ENCODE results near the gene PIK3R5. TPM values are rescaled to one million over a fixed set of nuclear protein-coding genes. Genes with fewer than 3 reads are reported as not detected.
"Not testable (repeated sequence)": the region's sequence is repeated elsewhere in the genome, so short reads cannot be mapped to it uniquely, and the experiment has no call there.

PIK3R5 gene, protein sequence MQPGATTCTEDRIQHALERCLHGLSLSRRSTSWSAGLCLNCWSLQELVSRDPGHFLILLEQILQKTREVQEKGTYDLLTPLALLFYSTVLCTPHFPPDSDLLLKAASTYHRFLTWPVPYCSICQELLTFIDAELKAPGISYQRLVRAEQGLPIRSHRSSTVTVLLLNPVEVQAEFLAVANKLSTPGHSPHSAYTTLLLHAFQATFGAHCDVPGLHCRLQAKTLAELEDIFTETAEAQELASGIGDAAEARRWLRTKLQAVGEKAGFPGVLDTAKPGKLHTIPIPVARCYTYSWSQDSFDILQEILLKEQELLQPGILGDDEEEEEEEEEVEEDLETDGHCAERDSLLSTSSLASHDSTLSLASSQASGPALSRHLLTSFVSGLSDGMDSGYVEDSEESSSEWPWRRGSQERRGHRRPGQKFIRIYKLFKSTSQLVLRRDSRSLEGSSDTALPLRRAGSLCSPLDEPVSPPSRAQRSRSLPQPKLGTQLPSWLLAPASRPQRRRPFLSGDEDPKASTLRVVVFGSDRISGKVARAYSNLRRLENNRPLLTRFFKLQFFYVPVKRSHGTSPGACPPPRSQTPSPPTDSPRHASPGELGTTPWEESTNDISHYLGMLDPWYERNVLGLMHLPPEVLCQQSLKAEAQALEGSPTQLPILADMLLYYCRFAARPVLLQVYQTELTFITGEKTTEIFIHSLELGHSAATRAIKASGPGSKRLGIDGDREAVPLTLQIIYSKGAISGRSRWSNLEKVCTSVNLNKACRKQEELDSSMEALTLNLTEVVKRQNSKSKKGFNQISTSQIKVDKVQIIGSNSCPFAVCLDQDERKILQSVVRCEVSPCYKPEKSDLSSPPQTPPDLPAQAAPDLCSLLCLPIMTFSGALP
- polyA plus RNA-seq (ENCODE audit: insufficient read length) = 1.3 TPM

- no peak for DNase-seq (ENCODE audit: low read depth)
These were observed at the start of gene PIK3R5 for GRCh38 chr17:8965394-8966168. TSS of gene PIK3R5 (minus strand) at chr17:8965707. CDS start at chr17:8911494, 54,213 bp downstream.

DNA sequence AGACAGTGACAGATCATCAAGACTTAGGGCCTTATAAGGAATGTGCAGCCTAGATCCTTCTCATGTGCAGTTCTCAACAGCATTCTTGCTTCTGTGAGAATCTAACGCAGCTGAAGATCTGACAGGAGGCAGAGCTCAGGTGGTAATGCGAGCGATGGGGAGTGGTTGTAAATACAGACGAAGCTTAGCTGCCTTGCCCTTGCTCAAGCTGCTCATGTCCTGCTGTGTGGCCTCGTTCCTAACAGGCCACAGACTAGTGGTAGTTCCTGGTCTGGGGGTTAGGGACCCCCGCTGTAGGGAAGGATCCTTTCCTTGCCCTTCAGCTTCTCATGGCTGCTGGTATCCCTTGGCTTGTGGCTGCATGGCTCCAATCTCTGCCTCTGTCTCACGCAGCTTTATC, 45.5 kb upstream of the PIK3R5 start:
- no peak for DNase-seq (ENCODE audit: low read depth)

DNA sequence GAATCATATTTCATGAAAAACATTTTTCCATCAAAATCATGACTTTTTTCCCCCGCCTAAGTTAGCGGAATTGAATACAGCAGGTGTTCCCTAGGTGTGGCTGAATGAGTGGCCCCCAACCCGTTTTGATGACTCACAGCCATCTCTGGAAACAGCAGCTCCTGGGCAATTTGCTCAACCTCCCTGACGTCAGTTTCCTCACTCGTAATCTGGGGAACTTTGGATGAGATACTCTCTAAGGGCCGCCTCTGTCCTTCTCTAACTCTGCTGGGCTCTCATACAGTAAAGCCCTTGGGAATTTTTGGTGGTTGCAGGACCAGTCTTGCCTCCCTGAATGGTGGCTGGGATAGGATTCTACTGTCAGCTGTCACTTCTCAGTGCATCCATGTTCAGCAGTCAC, 44.2 kb upstream of the PIK3R5 start:
- no peak for DNase-seq (ENCODE audit: low read depth)

- DNase-seq (ENCODE audit: low read depth) = no peak
These were observed 43.6 kb upstream of the PIK3R5 start for GRCh38 chr17:9009096-9009495.

- no peak for DNase-seq (ENCODE audit: low read depth)
These were observed 41.7 kb upstream of the PIK3R5 start for GRCh38 chr17:9007052-9007714.

- no peak for DNase-seq (ENCODE audit: low read depth)
These were observed 40.8 kb upstream of the PIK3R5 start for GRCh38 chr17:9006175-9006767.

DNA sequence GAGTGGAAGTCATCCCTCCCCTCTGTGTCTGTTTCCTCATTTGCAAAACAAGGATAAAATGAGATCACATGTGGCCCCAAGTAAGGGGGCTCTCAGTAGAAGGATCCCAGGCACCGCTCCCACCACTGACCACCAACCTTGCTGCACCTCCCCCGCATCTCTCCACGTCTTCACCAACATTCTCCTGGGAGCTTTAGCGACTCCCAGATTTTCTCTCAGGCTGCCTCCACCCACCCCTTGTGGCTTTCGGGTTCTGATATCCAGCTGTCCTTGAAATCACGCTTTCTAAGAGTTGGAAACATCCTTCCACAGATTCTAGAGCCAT, 39.4 kb upstream of the PIK3R5 start:
- DNase-seq (ENCODE audit: low read depth) = no peak

DNA sequence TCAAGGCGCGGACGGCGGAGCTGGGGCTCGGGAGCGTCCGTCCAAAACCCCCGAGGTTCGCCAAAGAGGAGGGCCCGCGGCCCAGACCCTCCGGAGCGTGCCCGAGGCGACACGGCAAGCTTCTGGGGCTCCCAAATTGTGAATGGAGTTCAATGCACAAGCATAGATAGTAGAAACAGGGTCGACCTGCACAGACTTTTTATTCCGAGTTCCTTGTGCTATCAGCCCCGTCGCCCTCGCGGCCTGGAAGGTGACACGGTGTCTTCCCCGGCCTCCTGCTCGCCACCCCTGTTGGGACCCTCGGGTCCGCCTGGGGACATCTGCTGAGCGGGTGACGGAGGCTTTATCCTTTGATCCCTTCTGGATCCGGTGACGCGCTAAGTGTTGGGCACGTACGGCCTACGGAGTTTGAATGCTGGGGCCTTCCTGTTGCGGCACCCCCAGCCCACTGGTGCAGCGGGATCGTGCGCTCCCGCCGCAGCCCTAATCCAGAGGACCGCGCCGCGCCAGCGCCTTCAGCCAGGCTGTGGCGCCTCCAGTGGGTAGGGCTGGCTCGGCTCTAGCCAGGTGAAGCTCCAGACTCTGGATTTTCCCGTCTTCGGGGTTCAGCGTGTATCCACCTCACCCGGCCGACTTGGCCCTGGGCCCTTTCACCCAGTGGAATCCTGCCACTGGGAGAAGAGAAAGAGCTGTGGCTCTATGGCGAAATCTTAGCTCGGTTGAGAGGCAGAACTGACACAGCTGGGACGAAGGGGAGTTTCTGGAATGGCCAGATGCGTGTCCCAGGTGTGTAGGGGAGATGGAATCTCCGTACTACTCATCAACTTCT, 38.8 kb upstream of the PIK3R5 start:
- DNase-seq (ENCODE audit: low read depth) = no peak

DNA sequence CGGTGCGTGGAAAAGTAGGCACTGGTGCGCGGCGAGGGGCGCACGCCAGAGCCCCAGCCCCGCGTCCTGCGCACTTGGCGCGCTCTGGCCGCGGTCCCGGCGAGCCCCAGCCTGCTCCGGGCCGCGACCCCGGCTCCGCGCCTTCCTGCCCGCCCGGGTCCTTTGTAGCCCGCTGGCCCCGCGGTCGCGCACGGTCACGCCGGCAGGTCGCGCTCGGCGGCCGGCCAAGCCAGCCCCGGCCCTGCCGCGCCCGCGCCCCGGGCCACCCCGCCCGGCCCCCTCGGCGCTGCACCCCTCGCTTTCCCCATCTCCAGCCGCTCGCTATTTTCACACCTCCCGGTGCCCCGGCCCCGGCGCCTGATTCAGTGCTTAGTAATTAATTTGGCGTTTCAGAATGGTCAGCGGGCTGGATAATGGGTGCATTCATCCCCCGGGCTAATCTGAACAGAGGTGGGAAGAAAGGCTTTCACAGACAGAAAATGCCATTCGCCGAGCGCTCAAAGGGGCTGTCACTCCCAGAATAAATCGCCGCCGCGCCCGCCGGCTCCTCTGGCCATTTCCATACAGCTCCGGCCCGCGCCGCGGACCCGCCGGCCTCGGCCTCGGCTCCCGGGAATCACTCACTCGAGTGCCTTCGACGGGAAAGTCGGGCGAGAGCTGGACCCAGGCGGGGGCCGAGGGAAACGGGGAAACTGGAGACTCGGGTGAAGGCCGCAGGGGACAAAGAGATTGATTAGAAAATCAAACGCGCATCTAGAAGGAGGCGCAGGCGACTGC, 38.0 kb upstream of the PIK3R5 start:
- DNase-seq (ENCODE audit: low read depth) = no peak

- DNase-seq (ENCODE audit: low read depth) = no peak
These were observed 37.3 kb upstream of the PIK3R5 start for GRCh38 chr17:9002606-9003354.

DNA sequence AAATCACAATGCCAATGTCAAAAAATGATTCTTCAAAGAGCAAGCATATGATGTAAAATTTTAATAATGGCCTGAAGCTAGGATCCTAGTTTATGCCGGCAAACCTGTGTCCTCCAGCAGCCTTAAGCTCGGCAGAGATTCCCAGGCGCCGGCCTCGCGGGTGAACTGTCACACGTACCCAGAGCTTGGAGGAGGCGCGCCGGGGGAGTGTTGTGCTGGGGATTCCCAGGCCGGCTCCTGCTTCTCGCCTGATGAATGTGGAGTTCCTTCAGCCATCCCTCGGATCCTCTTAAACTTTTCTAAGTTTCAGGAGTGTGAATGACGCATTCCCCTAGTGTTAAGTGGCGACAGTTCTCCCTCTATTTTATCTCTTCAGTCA, 36.7 kb upstream of the PIK3R5 start:
- DNase-seq (ENCODE audit: low read depth) = no peak

GRCh38 chr17:9001559-9001958, 36.1 kb upstream of the PIK3R5 start:
- DNase-seq (ENCODE audit: low read depth) = no peak

DNA sequence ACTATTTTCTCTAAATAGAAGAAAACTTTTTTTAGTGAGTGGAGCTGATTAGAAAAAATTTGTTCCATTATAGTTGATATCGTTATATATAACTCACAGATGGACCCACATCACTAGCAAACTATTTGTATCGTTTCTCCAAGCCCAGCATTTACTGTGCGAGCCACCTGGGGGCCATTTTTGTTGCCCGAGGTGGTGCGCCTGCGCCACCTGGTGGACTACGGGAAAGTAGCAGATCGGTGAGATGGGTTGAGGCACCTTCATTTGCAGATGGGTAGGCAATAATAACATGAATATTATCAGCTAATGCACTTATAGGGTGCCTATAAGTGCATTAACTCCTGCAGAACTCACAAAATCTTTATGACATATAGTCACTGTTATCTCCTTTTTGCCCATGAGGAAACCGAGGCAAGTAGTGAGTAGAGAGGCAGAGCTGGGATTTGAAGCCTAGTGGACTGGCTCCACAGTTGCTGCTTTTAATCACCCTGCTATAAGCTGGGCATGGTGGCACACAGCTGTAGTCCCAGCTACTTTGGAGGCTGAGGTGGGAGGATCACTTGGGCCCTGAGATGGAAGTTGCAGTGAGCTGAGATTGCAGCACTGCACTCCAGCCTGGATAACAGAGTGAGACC, 32.6 kb upstream of the PIK3R5 start:
- no peak for DNase-seq (ENCODE audit: low read depth)

DNA sequence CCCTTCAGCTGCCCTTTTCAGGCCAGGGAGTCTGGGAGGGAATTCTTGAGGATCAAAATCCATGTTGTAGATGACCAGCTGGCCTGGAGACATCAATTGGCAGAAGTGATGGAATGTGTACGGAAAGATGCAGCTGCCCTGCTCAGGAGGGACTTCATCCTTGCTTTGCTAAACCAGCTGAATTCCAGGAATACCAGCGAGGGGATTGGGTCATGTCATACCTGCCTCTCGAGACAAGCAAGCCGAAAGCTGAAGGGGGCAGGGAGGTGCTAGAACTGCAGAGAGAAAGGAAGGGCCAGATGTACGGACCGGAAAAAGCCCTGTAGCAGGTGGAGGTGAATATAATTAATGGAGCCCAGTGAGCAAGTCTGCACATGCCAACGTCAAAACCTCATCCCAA, 30.2 kb upstream of the PIK3R5 start:
- DNase-seq (ENCODE audit: low read depth) = no peak

- no peak for DNase-seq (ENCODE audit: low read depth)
These were observed 28.8 kb upstream of the PIK3R5 start for GRCh38 chr17:8994319-8994718.

GRCh38 chr17:8991514-8992285, 26.2 kb upstream of the PIK3R5 start:
- no peak for DNase-seq (ENCODE audit: low read depth)

GRCh38 chr17:8988263-8988935, 22.9 kb upstream of the PIK3R5 start:
- DNase-seq (ENCODE audit: low read depth) = not testable (repeated sequence)
